ENCODE results near the gene UGGT1. TPM values are rescaled to one million over a fixed set of nuclear protein-coding genes. Genes with fewer than 3 reads are reported as not detected.

UGGT1 gene
- total RNA-seq, 2 experiments from 2014 or later, result 33.2 to 59.5 TPM

GRCh38 chr2:128086244-128086643 is 4.8 kb upstream of the UGGT1 start:
- Histone ChIP-seq H3K79me2 (ENCODE audit: insufficient read depth, low read depth, low read length) (peaks cover under 1% of the 10 kb centered on the region; the same call in 1 of the 2 replicates), H3K4me2 (ENCODE audit: low read length) (no peak overlapping the region), H3K36me3 (ENCODE audit: insufficient read depth, low read length) (no peaks in the 10 kb centered on the region), H3K27ac (ENCODE audit: low read depth, low read length, poor library complexity, severe bottlenecking) (no peak overlapping the region), H4K20me1 (ENCODE audit: insufficient read depth, low read length) (no peaks in the 10 kb centered on the region), H3K4me3 (ENCODE audit: low read depth, low read length, poor library complexity, severe bottlenecking) (no peak overlapping the region), H2AFZ (ENCODE audit: low read length) (no peak overlapping the region), H3K9me3 (ENCODE audit: low read length) (peaks cover 10% of the 10 kb centered on the region; the same call in 1 of the 2 replicates), H3K9me2 (ENCODE audit: insufficient read depth, low read length) (no peaks in the 10 kb centered on the region), H3K4me1 (ENCODE audit: insufficient read depth, low read length, poor library complexity, severe bottlenecking) (peaks cover 11% of the 10 kb centered on the region)
- POLR2A ChIA-PET, result no interaction called here
- intact Hi-C loops (cut with micrococcal nuclease; ENCODE audit: unreplicated experiment), result no loop called here
- no peak for TF ChIP-seq EZH2phosphoT487 (IDR thresholded peaks at IDR 0.05; ENCODE audit: borderline replicate concordance, low read depth, low read length)
- TF ChIP-seq CTCF (conservative IDR thresholded peaks at IDR 0.05; ENCODE audit: low read length), result peak; percentile 53
- BruUV-seq (replicated peaks), result no TSS peak
- CTCF ChIA-PET (ENCODE audit: unreplicated experiment), result no interaction called here
- peak; percentile 18 for DNase-seq (ENCODE audit: low spot score)

- peaks cover 34% of the 10 kb centered on the region for H3K4me1 ChIP-seq (ENCODE audit: insufficient read depth, low read length, poor library complexity, severe bottlenecking)
- CTCF ChIA-PET (ENCODE audit: unreplicated experiment), result no interaction called here
- no peaks in the 10 kb centered on the region for H3K9me3 ChIP-seq (ENCODE audit: low read length)
- TF ChIP-seq CTCF (conservative IDR thresholded peaks at IDR 0.05; ENCODE audit: low read length) (no peak), EZH2phosphoT487 (IDR thresholded peaks at IDR 0.05; ENCODE audit: borderline replicate concordance, low read depth, low read length) (no peak)
- H3K4me2 ChIP-seq (ENCODE audit: low read length), result peak overlapping the region; percentile 77
- no peaks in the 10 kb centered on the region for H3K9me2 ChIP-seq (ENCODE audit: insufficient read depth, low read length)
- H4K20me1 ChIP-seq (ENCODE audit: insufficient read depth, low read length), result peaks cover 12% of the 10 kb centered on the region; the same call in 1 of the 2 replicates
- H3K27ac ChIP-seq (ENCODE audit: low read depth, low read length, poor library complexity, severe bottlenecking), result peak overlapping the region; percentile 67
- POLR2A ChIA-PET, result interaction anchor here (0.6 to 4.4 kb wide), 12 partner anchors 12 to 390 kb away, joined by 3 to 44 read pairs (median 4); partner anchors contain the start of genes SAP130 and SFT2D3
- H3K79me2 ChIP-seq (ENCODE audit: insufficient read depth, low read depth, low read length), result peaks cover 43% of the 10 kb centered on the region
- peak overlapping the region; percentile 95 for H3K4me3 ChIP-seq (ENCODE audit: low read depth, low read length, poor library complexity, severe bottlenecking)
- H2AFZ ChIP-seq (ENCODE audit: low read length), result peak overlapping the region; percentile 75
- TSS peak; percentile 97 for BruUV-seq (replicated peaks)
- intact Hi-C loops (cut with micrococcal nuclease; ENCODE audit: unreplicated experiment), result loop anchor here (2.0 kb wide), 2 partner anchors 62 to 390 kb away; partner anchors contain the start of genes SAP130 and SFT2D3
- no peak for DNase-seq (ENCODE audit: low spot score)
- peaks cover 15% of the 10 kb centered on the region for H3K36me3 ChIP-seq (ENCODE audit: insufficient read depth, low read length)
Measured at GRCh38 chr2:128090575-128090944, 440 bp upstream of the UGGT1 start.

- peak overlapping the region; percentile 61 for H2AFZ ChIP-seq (ENCODE audit: low read length)
- BruUV-seq (replicated peaks), result no TSS peak
- H3K27ac ChIP-seq (ENCODE audit: low read depth, low read length, poor library complexity, severe bottlenecking), result peak overlapping the region; percentile 67
- peaks cover 55% of the 10 kb centered on the region for H3K79me2 ChIP-seq (ENCODE audit: insufficient read depth, low read depth, low read length)
- CTCF ChIA-PET (ENCODE audit: unreplicated experiment), result no interaction called here
- peak; percentile 19 for DNase-seq (ENCODE audit: low spot score)
- H3K9me3 ChIP-seq (ENCODE audit: low read length), result no peaks in the 10 kb centered on the region
- no peaks in the 10 kb centered on the region for H3K9me2 ChIP-seq (ENCODE audit: insufficient read depth, low read length)
- peak overlapping the region; percentile 95 for H3K4me3 ChIP-seq (ENCODE audit: low read depth, low read length, poor library complexity, severe bottlenecking)
- peaks cover 34% of the 10 kb centered on the region for H3K4me1 ChIP-seq (ENCODE audit: insufficient read depth, low read length, poor library complexity, severe bottlenecking)
- TF ChIP-seq EZH2phosphoT487 (IDR thresholded peaks at IDR 0.05; ENCODE audit: borderline replicate concordance, low read depth, low read length), result no peak
- no peak for TF ChIP-seq CTCF (conservative IDR thresholded peaks at IDR 0.05; ENCODE audit: low read length)
- H4K20me1 ChIP-seq (ENCODE audit: insufficient read depth, low read length), result peaks cover 17% of the 10 kb centered on the region
- POLR2A ChIA-PET, result interaction anchor here (0.6 to 4.4 kb wide), 7 partner anchors 11 to 74 kb away, joined by 3 to 44 read pairs (median 4); partner anchors contain the start of gene SAP130
- H3K4me2 ChIP-seq (ENCODE audit: low read length), result peak overlapping the region; percentile 89
- intact Hi-C loops (cut with micrococcal nuclease; ENCODE audit: unreplicated experiment), result loop anchor here (2.0 kb wide), 2 partner anchors 63 to 391 kb away; partner anchors contain the start of genes SAP130 and SFT2D3
- H3K36me3 ChIP-seq (ENCODE audit: insufficient read depth, low read length), result peaks cover 26% of the 10 kb centered on the region
Measured at GRCh38 chr2:128091726-128092080, 703 bp downstream of the UGGT1 start.

Data from OCI-LY7 (cell line).